ENCODE data around the gene ITGA11. TPM values are rescaled to one million over a fixed set of nuclear protein-coding genes. Genes with fewer than 3 reads are reported as not detected.

The ITGA11 gene
- total and polyA plus RNA-seq, 2 donors (not counting 1 experiment from before 2014, with no cell fraction given) = 21.5 to 29.6 TPM

- Histone ChIP-seq H3K4me2 (ENCODE audit: extremely low read depth, insufficient read depth, low read length) (no peak overlapping the region), H3K27me3 (ENCODE audit: control insufficient read depth, insufficient read depth, low read length) (peaks cover 6% of the 10 kb centered on the region), H3K9ac (ENCODE audit: insufficient read depth, low read length) (no peak overlapping the region), H3K79me2 (ENCODE audit: control insufficient read depth, insufficient read depth, low read length) (no peaks in the 10 kb centered on the region), H3K4me1 (ENCODE audit: control insufficient read depth, extremely low read depth, insufficient read depth, low read length) (peaks cover 8% of the 10 kb centered on the region), H2AFZ (ENCODE audit: low read length) (no peak overlapping the region), H3K9me3 (ENCODE audit: control insufficient read depth, insufficient read depth, low read depth, low read length) (no peaks in the 10 kb centered on the region), H3K4me3 (replicated peaks in 1 of 4; ENCODE audit: control extremely low read depth in 1 of 4, insufficient read depth in 1 of 4, low read depth in 3 of 4, low read length in 4 of 4) (no peak overlapping the region), H3K27ac (ENCODE audit: insufficient read depth, low read length) (no peak overlapping the region), H3K36me3 (ENCODE audit: control insufficient read depth, insufficient read depth, low read length) (no peaks in the 10 kb centered on the region), H4K20me1 (ENCODE audit: control insufficient read depth, extremely low read depth, insufficient read depth, low read length) (no peaks in the 10 kb centered on the region)
- TF ChIP-seq CTCF (conservative IDR thresholded peaks at IDR 0.05 in 1 of 2, IDR thresholded peaks at IDR 0.05 in 1 of 2; ENCODE audit: low read depth in 1 of 2, low read length in 2 of 2) (no peak), EZH2 (IDR thresholded peaks at IDR 0.05; ENCODE audit: low read length, missing control alignments) (no peak)
- DNase-seq (ENCODE audit: low read depth in 2 of 2) = no peak
Observed at GRCh38 chr15:68391121-68391520, 40.8 kb downstream of the ITGA11 start.

GRCh38 chr15:68389936-68390817 lies 41.8 kb downstream of the ITGA11 start:
- H3K27me3 ChIP-seq (ENCODE audit: control insufficient read depth, insufficient read depth, low read length) = peaks cover 6% of the 10 kb centered on the region
- no peaks in the 10 kb centered on the region for H3K9me3 ChIP-seq (ENCODE audit: control insufficient read depth, insufficient read depth, low read depth, low read length)
- H3K4me1 ChIP-seq (ENCODE audit: control insufficient read depth, extremely low read depth, insufficient read depth, low read length) = peaks cover 8% of the 10 kb centered on the region
- no peaks in the 10 kb centered on the region for H3K36me3 ChIP-seq (ENCODE audit: control insufficient read depth, insufficient read depth, low read length)
- no peak overlapping the region for H3K9ac ChIP-seq (ENCODE audit: insufficient read depth, low read length)
- H2AFZ ChIP-seq (ENCODE audit: low read length) = no peak overlapping the region
- no peak overlapping the region for H3K4me2 ChIP-seq (ENCODE audit: extremely low read depth, insufficient read depth, low read length)
- TF ChIP-seq EZH2 (IDR thresholded peaks at IDR 0.05; ENCODE audit: low read length, missing control alignments) = no peak
- TF ChIP-seq CTCF (conservative IDR thresholded peaks at IDR 0.05 in 1 of 2, IDR thresholded peaks at IDR 0.05 in 1 of 2; ENCODE audit: low read depth in 1 of 2, low read length in 2 of 2) = no peak
- no peak overlapping the region for H3K27ac ChIP-seq (ENCODE audit: insufficient read depth, low read length)
- H3K79me2 ChIP-seq (ENCODE audit: control insufficient read depth, insufficient read depth, low read length) = no peaks in the 10 kb centered on the region
- peak; percentile 28 to 89 for DNase-seq (ENCODE audit: low read depth in 2 of 2)
- no peaks in the 10 kb centered on the region for H4K20me1 ChIP-seq (ENCODE audit: control insufficient read depth, extremely low read depth, insufficient read depth, low read length)
- H3K4me3 ChIP-seq (replicated peaks in 1 of 4; ENCODE audit: control extremely low read depth in 1 of 4, insufficient read depth in 1 of 4, low read depth in 3 of 4, low read length in 4 of 4) = no peak overlapping the region

GRCh38 chr15:68389041-68389930 lies 42.7 kb downstream of the ITGA11 start:
- H3K27me3 ChIP-seq (ENCODE audit: control insufficient read depth, insufficient read depth, low read length) = peaks cover 6% of the 10 kb centered on the region
- no peak overlapping the region for H3K9ac ChIP-seq (ENCODE audit: insufficient read depth, low read length)
- H4K20me1 ChIP-seq (ENCODE audit: control insufficient read depth, extremely low read depth, insufficient read depth, low read length) = no peaks in the 10 kb centered on the region
- H2AFZ ChIP-seq (ENCODE audit: low read length) = no peak overlapping the region
- TF ChIP-seq CTCF (conservative IDR thresholded peaks at IDR 0.05 in 1 of 2, IDR thresholded peaks at IDR 0.05 in 1 of 2; ENCODE audit: low read depth in 1 of 2, low read length in 2 of 2) = no peak
- DNase-seq (ENCODE audit: low read depth in 2 of 2) = no peak
- no peak overlapping the region for H3K27ac ChIP-seq (ENCODE audit: insufficient read depth, low read length)
- no peak overlapping the region for H3K4me3 ChIP-seq (replicated peaks in 1 of 4; ENCODE audit: control extremely low read depth in 1 of 4, insufficient read depth in 1 of 4, low read depth in 3 of 4, low read length in 4 of 4)
- no peak overlapping the region for H3K4me2 ChIP-seq (ENCODE audit: extremely low read depth, insufficient read depth, low read length)
- H3K4me1 ChIP-seq (ENCODE audit: control insufficient read depth, extremely low read depth, insufficient read depth, low read length) = peaks cover 11% of the 10 kb centered on the region
- H3K79me2 ChIP-seq (ENCODE audit: control insufficient read depth, insufficient read depth, low read length) = no peaks in the 10 kb centered on the region
- H3K9me3 ChIP-seq (ENCODE audit: control insufficient read depth, insufficient read depth, low read depth, low read length) = no peaks in the 10 kb centered on the region
- H3K36me3 ChIP-seq (ENCODE audit: control insufficient read depth, insufficient read depth, low read length) = no peaks in the 10 kb centered on the region

All from fibroblast of lung (primary cell).